IPS-18c (cell line): ENCODE results near the gene CRMP1.

Experiments used
- H3K4me3 ChIP-seq: 2 replicates; pipeline ENCODE4 v1.7.0; 2013; ENCODE audit warnings: low read depth, mild to moderate bottlenecking, low read length, moderate library complexity; ENCODE audit not compliant: insufficient read depth
- H3K9me3 ChIP-seq: one replicate; pipeline ENCODE4 v1.6.1; 2013; ENCODE audit warnings: mild to moderate bottlenecking, low read length, moderate library complexity; ENCODE audit not compliant: control insufficient read depth, insufficient read depth

Gene CRMP1

DNA sequence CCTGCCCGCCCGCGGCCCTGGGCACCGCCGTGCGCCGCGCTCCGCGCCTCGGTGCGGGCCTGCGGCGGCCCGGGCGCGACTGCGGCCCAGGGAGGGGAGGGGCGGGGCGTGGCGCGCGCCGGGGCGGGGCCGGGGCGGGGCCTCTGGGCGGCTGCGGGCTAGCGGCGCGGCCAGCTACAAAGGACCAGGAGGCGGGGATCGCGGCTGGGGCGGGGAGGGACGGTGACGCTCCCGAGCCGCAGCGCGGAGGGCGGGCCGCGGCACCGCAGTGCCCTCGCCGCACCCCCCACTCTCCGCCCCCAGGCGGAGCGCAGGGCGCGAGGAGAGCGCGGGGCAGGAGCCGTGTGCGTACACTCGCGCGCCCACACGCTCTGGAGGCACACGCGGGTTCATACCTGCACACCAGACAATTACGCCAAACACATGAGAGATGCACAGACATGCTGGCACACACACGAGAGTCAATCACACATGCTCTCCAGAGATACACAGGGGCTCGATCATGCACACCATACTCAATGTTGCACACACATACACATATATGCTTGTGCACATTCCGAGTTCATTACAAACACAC, at the start of gene CRMP1:
CRMP1 (minus strand) TSS at position 83 of the 577 bp plus-strand sequence. CDS start 117 bp downstream, outside the sequence.
- H3K4me3 ChIP-seq, result peak within 1 kb of the TSS; percentile 46
- H3K9me3 ChIP-seq, result peaks cover 4% of the 10 kb centered on the region

DNA sequence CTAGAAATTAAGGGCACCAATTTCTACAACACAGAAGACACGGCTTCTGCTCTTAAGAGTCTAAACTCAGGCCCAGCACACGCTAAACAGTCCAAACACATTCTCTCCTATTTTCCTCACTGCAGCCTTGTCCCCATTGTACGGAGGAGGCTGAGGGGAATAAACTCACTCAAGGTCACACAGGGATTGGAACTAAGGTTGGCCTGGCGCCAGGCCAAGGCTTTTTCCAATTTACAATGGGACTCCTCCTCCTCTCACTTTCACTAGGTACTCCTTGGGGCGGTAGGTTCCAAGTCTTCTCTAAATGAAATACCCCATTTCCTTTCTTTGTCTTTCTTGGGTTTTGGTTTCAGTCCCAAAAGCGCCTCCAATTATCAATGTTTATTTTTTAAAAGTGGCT, 48.7 kb upstream of the CRMP1 start:
- H3K4me3 ChIP-seq, result no peak overlapping the region
- H3K9me3 ChIP-seq, result no peaks in the 10 kb centered on the region

DNA sequence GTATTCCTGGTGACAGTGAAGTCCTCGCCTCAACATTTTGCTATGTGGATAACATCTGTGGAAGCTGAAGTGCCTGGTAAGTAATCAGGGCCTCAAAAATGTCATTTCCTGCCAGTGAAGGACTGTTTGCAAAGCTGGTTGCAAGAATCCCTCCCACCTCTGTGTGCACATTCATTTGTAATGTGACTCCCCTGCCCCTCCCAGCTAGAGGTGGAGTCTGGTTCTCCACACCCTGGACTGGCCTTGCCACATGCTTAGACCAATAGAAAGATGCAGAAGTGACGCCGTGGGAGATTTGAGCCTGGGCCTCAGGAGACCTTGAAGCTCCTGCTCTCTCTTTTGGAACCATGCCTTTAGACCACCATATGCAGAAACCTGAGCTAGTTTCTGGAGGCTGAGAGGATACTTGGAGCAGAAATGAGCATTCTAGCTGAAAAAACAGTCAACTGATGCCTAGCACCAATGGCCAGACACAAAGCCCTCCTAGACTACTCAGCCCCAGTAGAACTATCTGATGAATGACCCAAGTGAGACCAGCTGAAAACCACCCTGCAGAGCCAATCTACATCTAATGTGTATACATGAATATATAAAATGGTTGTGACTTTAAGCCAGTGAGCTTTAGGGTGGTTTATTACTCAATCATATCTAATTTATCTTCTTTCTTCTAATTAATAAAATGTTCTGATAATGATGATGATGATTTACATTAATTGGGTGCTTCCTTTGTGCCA, 47.8 kb upstream of the CRMP1 start:
- Histone ChIP-seq H3K4me3 (no peak overlapping the region), H3K9me3 (no peaks in the 10 kb centered on the region)

DNA sequence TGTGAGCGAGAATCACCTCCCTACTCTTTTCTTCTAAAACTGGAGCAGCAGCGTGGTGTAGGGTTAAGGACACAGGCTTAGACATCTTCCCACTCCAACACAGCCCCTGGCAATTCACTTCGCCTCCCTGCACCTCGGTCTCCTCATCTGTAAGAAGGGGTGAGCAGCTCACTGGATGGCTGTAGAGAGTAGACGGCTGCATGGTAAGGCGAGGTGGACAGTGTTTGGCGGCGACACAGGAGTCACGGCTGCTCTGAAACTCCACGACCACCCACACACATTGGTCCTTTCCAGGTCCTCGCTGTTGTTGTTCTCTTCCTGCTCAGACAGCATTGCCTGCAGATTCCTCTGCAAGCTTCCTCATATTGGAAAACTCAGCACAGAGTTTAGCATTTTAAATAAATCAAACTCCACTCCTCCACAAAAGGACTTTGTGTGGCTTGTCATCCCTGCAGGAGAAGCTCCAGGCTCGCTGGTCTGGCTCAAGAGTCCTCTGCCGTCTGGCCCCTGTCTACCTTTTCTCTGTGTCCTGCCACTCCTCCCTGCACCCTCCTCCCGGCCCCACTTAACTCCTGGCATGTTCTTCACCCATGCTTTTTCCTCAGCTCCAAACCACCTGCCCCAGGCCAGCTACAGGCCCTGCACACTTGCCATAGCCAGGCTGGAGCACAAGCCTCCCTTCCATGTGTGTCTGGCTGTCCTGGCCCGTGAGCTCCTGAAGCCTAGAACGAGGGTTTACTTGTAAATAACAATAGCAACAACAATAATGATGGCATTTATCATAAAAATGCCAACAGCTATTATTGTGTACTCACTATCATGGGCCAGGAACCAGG, 41.3 kb upstream of the CRMP1 start:
- H3K4me3 ChIP-seq, result no peak overlapping the region
- no peaks in the 10 kb centered on the region for H3K9me3 ChIP-seq

DNA sequence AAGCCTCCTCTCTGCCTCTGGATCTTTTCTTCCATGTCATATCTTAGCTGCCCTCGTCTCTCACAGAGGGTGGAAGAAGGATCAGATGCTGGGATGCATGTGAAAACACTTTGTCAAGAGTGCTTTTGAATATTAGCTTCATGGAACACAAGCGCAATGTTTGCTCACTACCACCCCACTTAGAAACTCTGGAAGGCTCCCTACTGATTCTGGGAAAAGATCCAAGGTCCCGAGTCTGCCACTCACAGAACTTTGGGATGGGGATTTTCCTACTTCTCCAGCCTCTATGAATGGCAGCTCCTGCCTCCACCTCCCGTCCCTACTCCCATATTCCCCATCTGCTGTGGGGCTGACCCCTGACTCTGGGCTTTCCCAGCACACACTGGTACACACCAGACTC, 40.2 kb upstream of the CRMP1 start:
- Histone ChIP-seq H3K9me3 (no peaks in the 10 kb centered on the region), H3K4me3 (no peak overlapping the region)

DNA sequence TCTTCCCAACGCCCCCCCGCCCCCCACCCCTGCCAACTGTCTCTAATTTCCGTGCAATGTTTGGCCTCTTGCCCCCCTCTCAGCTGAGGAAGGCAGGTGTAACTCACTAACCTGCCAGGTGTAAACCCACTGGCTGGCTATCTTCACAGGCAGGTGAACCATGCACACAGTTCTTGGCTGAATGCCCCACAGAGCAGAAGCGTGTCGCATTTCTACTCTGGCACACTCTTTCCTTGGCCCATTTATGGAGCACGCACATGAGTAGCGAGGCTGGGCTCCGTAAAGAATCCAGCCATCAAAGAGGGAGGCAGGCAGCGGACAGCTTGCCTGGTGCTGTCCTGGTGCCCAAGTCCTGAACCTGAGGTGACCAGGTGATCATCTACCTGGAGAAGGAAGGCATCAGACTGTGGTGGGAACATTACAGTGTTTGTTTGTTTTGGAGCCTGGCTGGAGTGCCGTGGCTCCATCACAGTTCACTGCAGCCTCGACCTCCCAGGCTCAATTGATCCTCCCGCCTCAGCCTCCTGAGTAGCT, 39.2 kb upstream of the CRMP1 start:
- Histone ChIP-seq H3K4me3 (no peak overlapping the region), H3K9me3 (no peaks in the 10 kb centered on the region)

DNA sequence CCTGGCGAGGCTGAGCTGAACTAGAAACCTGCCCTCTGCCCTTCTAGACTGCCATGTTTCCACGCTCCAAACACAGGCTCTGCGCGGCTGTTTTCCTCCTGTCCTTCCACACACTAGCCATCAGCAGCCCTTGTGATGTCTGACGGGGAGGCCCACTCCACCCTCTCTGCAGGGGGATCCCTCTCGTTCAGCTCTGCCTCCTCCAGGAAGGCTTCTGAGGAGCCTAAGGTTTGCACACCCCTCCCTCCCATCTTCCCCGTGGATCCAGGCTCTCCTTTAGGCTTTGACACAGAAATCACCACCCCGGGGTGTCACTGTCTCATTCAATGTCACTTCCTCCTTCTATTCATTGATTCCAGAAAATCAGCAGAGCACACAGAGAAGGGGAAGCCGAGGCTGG, 38.6 kb upstream of the CRMP1 start:
- Histone ChIP-seq H3K4me3 (no peak overlapping the region), H3K9me3 (no peaks in the 10 kb centered on the region)

DNA sequence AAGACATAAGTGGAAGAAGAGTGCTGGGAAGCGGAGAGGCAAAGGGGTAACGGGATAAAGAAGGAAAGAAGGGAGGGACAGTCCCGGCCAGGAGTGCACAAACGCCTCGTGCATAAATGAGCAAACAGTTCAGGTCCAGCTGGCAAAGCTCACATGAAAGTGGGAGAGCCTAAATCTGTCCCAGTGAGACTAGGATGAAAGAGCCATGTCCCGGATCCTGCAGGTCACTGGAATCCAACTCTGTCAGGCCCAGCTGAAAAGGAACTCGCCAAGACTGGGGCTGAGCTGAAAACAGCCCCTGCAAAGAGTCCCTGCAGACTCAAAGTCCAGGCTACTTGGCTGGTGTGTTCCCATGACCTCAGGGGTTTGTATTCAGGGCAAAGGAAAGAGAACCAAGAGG, 38.0 kb upstream of the CRMP1 start:
- no peak overlapping the region for H3K4me3 ChIP-seq

DNA sequence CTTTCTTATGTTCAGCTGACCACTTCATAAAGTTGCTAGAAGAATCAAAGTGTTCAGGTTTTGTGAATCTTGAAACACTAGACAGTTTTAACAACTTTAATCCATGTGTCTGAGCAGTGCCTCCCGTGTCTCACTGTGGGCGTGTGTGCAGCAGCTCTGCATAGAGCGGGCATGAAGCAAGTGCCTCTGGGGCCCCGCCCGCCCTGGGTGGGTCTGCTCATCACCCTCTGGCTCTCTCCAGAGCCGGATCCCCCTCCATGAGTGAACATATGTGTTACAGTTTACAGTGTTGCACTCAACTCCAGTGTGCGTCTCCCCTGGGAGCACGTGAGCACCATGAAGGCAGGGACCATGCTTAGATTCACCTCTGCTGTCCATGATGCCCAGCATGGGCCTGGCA, 37.6 kb upstream of the CRMP1 start:
- Histone ChIP-seq H3K9me3 (no peaks in the 10 kb centered on the region), H3K4me3 (no peak overlapping the region)

More for the DNA sequence above, 38.0 kb upstream of the CRMP1 start:
- H3K9me3 ChIP-seq, result no peaks in the 10 kb centered on the region

DNA sequence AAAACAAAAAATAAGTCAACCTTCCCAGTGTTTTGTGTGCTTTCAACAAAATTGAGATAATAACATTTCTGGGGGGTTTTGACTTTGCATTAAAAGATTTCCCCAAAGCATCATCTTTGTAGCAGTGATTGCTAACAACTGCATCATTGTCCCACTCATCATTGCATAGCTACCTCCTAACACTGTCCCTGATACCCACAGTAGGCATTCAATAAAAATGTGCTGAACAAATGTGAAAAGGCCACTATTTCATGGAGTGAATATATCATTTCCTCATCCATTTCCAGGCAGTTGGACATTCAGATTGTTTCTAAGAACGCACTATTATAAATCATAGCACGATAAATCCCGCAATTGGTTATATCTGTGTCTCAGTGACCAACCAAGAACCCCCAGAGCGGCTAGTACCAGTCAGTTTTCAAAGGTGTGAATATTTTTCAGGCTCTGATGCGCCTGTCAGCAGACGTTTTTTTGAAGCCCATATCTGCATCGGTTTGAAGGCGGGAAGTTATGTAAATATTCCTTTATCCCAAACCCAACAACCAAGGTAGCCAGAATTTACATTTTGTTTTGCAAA, 36.0 kb upstream of the CRMP1 start:
- no peaks in the 10 kb centered on the region for H3K9me3 ChIP-seq

DNA sequence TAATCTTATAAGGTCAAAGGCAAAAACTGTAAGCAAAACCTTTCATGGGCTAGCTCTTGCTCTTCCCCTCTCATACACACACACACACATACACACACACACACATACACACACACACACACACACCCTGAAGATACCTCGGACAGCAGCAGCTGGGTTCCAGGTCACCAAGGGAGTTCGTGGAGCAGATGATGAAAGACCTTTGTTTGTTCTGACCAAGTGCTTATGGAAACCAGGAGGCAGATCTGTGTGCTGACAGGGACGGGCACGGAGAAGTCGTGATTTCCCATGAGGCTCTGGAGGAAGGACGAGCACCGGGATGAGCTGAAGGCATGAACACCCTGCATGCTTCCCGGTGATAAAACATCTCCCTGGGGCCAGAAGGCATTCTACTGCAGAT, 35.4 kb upstream of the CRMP1 start:
- no peaks in the 10 kb centered on the region for H3K9me3 ChIP-seq
- H3K4me3 ChIP-seq, result no peak overlapping the region

More for the DNA sequence above, 36.0 kb upstream of the CRMP1 start:
- no peak overlapping the region for H3K4me3 ChIP-seq

DNA sequence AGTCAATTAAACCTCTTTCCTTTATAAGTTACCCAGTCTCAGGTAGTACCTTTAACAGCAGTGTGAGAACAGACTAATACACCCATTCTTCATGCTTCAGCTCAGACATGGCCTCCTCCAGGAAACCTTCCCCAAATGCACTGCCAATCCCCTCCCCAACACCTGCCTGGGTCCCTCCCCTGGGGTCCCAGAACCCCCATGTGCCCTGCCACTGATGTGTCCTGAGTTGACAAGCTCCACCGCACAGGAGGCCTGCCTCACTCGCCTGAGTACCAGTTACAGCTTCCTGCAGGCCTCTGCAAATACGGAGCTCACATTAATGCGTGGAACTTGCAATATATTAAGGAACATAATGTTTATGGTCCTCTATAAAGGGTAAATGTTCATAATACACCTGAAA, 34.9 kb upstream of the CRMP1 start:
- no peak overlapping the region for H3K4me3 ChIP-seq
- no peaks in the 10 kb centered on the region for H3K9me3 ChIP-seq

DNA sequence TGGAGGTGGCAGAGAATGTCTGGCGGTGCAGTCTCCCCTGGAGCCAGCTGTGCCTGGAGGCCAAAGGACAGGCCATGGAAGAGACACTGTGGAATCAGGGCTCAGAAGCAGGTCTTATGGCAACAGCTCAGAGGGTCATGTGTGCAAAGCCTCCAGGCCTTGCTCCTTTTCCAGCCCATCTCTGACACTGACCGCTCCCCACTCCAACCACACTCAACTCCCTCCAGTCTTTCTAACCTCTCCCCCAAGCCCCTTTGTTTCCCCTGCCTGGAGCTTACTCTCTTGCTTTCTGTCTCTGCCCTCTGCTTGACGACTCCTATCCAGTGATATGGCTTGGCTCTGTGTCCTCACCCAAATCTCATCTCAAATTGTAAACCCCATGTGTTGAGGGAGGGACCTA, 34.2 kb upstream of the CRMP1 start:
- no peaks in the 10 kb centered on the region for H3K9me3 ChIP-seq
- no peak overlapping the region for H3K4me3 ChIP-seq

DNA sequence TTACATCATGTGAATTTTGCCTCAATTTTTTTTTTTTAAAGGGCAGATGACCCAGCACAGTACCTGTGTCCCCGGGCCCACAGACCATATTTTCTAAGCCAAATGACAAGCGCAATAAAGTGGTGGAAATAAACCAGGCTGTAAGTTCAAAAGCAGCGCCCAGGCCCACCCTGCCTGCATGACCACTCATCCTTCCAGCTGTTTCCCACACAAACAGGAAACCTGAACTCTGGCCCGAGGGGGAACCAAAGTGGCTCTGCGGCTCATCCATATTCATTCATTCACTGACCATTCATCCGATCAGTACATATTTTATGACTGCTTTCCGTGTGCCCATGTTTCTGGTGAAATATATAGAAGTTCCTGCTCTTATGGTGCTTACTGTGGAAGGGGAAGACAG, 33.7 kb upstream of the CRMP1 start:
- no peak overlapping the region for H3K4me3 ChIP-seq
- H3K9me3 ChIP-seq, result no peaks in the 10 kb centered on the region

DNA sequence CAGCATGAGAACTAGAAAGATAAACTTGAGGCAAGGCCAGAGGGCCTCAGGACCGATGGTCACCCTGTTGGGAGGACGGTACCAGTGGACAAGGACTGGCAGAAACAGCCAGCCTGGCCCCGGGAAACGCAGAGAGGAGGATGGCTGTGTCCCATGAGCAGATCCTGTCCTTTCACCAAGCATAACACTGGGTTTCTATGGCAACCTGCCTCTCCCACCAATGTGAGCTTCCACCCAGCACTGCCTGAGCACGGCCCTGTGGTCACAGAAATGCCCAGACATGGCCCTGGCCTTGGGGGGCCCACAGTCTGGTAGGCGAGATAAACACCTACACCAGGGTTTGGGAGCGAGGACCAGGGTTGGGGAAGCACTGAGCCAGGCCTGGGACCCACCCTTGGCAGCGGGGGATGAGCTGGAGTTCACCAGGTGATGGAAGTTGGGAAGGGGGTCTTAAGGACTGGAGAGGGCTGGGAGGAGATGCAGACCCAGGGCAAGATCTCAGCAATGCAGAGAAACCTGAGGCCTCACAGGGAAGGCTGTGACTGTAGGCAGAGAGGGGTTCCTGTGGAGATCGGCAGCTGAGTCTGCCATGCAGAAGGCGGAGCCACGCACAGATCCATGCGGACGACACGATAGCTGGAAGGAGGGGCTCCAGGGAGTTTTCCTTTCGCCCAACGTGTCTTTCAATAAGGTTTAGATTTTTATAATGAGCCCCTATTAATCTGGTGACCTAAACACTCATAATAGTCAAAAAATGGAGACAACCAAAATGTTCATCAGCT, 32.7 kb upstream of the CRMP1 start:
- no peak overlapping the region for H3K4me3 ChIP-seq
- H3K9me3 ChIP-seq, result no peaks in the 10 kb centered on the region

DNA sequence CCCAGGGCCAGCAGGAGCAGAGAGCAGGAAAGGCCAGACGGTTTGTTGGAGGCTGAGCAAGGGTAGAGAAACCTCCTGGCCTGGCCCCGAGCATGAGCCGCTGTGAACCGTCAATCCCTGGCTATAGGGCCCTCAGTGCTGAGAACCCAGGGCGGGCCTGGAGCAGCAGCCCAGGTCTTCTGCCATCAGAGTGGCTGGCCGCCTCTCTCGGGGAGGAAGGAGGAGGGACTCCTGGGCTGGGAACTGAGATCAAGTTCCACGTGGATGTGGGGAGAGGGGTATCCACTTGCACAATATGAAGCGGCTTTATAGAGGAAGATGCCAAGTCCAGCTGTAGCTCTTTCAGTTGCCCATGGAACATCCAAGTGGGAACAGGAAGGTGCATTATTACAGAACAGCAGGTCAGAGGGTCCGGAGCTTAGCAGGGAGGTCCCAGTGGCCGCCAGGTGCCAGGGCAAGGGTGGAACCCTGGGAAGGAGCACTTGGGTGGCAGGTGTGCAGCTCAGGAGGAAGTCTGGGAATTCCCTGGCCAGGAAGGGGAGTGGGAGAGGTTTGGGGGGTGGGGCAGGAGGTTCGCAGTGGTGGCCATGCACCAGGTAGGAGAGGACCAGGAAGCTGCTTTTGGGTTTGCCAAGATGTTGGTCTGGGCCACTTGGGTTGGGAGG, 31.7 kb upstream of the CRMP1 start:
- Histone ChIP-seq H3K9me3 (no peaks in the 10 kb centered on the region), H3K4me3 (no peak overlapping the region)
